HG02678 (cell line): Measurements from ENCODE around the gene COLQ.
"Not testable (repeated sequence)": the region's sequence is repeated elsewhere in the genome, so short reads cannot be mapped to it uniquely, and the experiment has no call there.

Experiments
- ATAC-seq: cut with Tn5 transposase; IDR thresholded peaks from one replicate; pipeline ENCODE4 v1.9.1; 2021; ENCODE audit warnings: mild to moderate bottlenecking, moderate library complexity; ENCODE audit not compliant: unreplicated experiment

The COLQ gene

GRCh38 chr3:15493436-15493835 is 28.1 kb downstream of the COLQ start:
- no peak for ATAC-seq

GRCh38 chr3:15492847-15493360 is 28.6 kb downstream of the COLQ start:
- no peak for ATAC-seq

GRCh38 chr3:15491143-15491542 is 30.4 kb downstream of the COLQ start:
- ATAC-seq, result no peak

DNA sequence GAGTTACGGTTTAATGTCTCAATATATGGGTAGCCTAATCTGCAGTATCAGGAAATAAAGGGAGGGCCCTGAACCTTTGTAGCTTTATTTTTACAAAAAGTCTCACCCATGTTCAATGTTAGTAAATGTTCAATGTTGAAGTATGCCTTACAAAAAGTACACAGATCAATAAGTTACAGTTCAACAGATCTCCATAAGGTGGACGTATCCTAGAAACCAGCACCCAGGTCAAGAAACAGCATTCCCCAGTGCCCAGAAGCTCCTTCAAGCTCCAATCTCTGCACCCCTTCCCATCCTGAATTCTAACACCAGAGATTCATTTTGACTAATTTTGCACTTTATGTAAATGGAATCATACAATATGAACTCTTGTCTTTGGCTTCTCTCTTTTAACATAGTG is 31.3 kb downstream of the COLQ start:
- no peak for ATAC-seq

GRCh38 chr3:15488002-15488401 is 33.5 kb downstream of the COLQ start:
- no peak for ATAC-seq

DNA sequence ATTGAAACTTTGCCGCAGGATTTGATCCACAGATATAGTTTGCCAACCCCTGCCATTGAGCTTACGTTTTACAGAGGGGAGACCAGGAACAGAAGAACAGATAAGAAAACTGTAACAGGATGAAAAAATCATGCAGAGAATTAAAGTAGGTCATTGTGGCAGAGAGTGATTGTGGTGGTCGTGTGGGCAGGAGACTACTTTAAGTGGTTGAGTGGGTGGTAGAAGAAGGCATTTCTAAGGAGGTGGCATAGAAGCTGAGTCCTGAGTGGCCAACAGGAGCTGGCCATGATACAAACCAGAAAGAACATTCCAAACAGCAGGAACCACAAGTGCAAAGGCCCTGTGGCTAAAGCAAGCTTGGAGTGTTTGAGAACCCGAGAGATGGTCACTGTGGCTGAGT is 34.5 kb downstream of the COLQ start:
- ATAC-seq, result no peak

DNA sequence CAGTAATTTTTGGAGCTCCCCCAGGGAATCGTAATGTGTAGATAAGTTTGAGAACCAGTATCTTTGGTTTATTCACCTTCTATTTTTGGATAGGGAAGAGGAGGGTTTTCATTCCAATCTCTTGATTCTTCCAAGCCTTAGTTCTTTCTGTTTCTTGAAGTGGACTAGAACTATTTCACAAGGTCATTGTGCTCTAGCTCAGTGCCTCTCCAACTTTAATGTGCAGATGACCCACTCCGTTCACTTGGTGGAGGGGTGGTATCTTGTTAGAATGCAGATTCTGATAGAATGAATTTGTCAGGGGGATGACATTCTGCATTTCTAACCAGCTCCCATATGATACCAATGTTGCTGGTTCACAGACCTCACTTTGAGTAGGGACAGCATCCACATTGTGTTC is 35.5 kb downstream of the COLQ start:
- no peak for ATAC-seq

DNA sequence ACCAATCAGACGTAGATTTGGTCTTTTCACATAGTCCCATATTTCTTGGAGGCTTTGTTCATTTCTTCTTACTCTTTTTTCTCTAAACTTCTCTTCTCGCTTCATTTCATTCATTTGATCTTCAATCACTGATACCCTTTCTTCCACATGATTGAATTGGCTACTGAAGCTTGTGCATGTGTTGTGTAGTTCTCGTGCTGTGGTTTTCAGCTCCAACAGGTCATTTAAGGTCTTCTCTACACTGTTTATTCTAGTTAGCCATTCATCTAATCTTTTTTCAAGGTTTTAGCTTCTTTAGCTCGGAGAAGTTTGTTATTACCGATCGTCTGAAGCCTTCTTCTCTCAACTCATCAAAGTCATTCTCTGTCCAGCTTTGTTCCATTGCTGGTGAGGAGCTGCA is 37.0 kb downstream of the COLQ start:
- not testable (repeated sequence) for ATAC-seq

DNA sequence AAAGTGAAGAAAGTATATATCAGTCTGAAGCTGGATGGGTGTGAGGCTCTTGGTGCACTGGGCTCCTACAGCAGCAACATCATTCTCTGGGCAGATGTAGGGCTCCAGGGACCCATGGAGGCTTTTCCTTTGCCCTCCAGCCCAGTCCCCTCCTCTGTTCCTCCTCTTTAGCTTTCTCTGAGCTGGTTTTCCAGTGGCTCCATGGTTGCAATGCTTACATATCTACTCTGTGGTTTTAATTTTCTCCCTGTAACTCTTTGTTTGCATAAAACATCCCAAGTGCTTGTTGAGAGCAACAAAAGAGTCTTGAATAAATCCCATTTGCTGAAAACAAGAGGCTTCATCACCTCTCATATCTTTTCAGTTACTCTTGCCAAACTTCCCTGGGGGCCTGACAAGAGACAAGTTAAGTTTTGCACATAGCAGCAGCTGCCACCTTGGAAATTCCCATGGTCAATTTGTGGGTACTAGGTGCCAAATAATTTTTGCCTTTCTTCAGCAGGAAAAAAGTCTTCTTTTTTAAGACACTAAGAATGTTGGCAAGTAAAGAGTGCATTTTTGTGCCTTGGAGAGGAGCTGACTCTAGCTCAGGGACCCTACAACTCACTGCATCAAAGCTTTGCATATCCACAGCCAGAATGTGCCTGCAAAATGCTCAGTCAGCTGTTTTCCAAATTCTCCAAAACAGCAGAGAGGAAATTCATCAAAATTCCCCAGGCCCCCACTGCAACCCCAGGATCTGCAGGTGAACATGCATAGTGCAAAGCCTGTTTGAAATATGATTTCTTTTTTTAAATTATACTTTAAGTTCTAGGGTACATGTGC is 41.9 kb downstream of the COLQ start:
- no peak for ATAC-seq

DNA sequence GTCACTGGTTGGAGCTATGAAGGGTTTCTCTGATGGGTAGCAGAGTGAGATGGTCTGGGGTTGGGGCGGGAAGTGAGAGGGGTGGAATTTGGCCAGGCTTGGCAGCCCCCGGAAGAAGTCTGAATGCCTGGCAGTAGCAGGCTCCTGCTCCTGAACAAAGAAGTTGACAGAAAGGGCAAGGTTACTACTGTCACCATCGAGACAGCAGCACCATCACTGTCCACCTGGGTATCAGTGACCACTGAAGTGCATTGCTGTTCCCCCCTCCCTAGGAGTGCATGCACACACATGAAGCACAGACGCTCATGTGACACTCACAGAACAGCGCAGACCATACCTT is 42.9 kb downstream of the COLQ start:
- ATAC-seq, result no peak

- ATAC-seq, result no peak
Measured at GRCh38 chr3:15477951-15478639, 43.4 kb downstream of the COLQ start.

- ATAC-seq, result no peak
Measured at GRCh38 chr3:15476378-15476777, 45.1 kb downstream of the COLQ start.

GRCh38 chr3:15475161-15475560 is 46.3 kb downstream of the COLQ start:
- no peak for ATAC-seq

DNA sequence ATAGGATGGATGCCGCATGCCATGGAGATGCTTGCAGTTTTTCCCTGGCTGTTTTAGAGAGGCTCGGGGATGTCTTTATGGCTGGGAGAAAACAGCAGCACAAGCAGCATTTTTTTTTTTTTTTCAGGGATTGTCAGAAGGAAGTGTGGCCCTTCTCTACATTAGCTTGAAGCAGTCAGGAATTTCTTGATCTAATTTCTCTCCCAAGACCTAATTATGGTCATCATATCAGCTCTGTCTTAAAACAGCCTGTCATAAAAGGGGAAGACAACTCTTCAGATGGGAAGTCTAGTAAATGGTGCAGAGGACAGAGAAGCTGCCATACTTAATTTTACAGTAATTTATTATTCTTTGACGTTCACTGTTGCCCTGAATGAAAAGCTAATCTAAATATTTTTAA is 49.6 kb downstream of the COLQ start:
- ATAC-seq, result no peak

DNA sequence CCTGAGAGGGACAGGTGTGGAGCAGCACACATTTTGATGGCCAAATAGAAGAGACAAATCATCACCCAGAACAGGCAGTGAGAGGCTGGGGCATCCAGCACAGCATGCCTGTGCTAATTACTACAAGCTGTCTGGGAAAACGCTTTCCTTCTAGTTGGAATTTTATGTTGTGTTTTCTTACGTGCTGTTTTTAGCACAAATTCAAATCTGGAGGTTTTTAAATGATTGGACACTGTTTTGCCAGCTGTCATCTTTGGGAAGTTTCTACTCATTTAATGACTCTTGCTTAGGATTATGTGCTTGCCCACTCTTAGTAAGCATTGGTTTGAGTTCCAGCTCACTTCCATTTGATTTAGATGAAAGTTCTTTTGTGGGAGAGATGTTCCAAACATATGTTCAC is 50.7 kb downstream of the COLQ start:
- no peak for ATAC-seq

DNA sequence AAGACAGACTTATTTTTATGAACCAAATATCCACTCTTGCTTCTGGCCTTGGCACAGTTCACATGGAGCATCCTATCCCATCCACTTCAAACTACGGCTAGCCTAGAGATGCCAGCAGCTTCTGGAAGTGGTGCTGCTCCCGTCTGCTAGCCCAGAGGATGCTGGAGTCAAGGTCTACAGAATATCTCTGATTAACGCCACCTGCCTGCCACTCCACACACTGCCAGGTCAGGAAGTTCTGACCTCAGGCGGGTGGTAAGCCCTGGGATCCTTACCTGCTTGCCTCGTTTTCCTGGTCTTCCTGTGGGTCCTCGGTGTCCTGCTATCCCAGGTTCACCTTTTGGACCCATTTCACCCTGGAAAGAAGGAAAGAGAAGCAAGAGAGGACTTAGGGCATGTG is 51.2 kb downstream of the COLQ start:
- ATAC-seq, result no peak

DNA sequence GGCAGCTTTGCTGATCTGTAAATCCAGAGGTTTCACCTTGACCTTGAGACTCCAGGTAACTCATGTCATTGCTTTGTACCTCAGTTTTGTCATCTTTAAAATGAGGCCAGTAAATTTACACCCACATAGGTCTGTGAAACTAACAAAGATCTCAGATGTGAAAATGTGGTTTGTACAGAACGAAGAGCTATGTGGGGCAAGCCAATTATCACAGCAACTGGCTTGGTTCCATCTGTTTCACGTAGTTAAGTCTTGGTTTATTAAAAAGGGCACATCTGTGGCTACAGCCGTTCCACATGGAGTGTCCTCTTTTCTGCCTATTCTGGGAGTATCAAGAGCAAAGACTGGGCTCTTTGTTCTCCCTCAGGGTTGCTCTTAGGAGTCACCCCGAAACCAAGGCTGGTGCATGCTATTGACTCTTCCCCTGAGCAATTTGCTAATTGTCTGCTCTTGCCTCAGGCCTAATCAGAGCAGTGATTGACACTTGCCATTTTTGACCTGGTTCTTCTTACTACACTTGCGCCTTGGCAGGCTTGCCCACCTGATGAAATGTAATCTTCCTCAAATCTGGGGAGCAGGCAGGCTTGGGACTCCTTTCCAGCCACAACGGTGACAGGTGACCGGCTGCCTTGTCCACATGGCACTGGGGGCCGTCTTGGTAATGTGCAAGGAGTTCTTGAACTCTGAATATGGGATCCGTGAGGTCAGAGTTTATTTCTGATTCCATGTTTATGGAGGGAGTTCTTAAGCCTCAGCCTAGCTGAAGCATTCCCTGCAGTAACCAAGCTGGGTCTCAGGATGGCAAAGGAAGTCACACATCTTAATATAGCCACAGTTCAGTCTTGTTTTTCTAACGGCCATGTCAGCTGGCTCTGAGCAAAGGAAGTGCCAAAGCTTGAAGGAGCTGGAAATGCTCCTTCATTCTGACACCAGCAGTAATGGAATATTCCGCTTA is 54.0 kb downstream of the COLQ start:
- ATAC-seq, result peak; percentile 52

GRCh38 chr3:15465876-15466585 is 55.5 kb downstream of the COLQ start:
- ATAC-seq, result no peak

- no peak for ATAC-seq
Measured at GRCh38 chr3:15462451-15462850, 59.1 kb downstream of the COLQ start.

DNA sequence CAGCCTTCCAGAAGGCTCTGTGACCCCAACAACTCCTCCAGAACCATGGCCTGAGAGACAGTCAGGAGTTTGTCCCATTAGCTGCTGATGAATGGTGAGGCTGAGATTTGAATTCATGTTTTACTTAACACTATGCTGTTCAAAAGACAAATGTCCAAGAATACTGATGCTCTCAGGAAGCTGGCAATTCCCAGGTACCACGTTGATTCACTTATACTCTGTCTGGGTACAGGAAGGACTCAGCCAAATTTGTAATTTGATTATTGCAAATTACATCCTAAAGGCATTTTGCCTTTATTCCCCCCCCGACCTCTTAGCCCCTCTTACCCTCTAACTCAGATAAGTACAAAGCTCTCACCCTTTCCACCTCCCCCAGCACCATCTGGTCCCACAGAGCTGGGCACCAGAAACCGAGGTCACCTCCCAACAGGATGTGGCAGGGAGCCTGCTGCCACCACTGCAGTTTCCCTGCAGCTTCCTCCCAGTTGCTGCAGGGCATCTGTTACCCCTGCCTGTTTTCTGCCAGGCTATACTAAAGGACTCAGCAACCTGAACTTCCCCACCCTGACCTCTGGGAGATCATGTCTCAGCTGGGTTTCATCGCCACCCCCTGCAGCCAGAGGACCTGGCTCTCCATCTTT is 60.5 kb downstream of the COLQ start:
- ATAC-seq, result no peak
